ENCODE results near the gene BANK1. TPM values are rescaled to one million over a fixed set of nuclear protein-coding genes. Genes with fewer than 3 reads are reported as not detected.
A peak's percentile ranks its signal among the peaks of the same experiment; 100 is the strongest.

Gene BANK1
- total and polyA plus RNA-seq, 2 donors from 2014 or later: 1.8 to 7.4 TPM

GRCh38 chr4:101938836-101939235 is 148.3 kb downstream of the BANK1 start:
- TF ChIP-seq CTCF (IDR thresholded peaks at IDR 0.05; ENCODE audit: borderline replicate concordance, extremely low read depth, insufficient read depth): no peak

GRCh38 chr4:101941816-101942358 is 151.4 kb downstream of the BANK1 start:
- DNase-seq (no peak), FAIRE-seq (no peak)
- Histone ChIP-seq H3K27me3 (ENCODE audit: control insufficient read depth, insufficient read depth, low read length) (no peaks in the 10 kb centered on the region), H3K9me3 (ENCODE audit: control insufficient read depth in 2 of 3, insufficient read depth in 1 of 3, low read length in 3 of 3) (no peaks in the 10 kb centered on the region), H3K27ac (ENCODE audit: low read depth in 2 of 2, low read length in 2 of 2) (no peak overlapping the region), H3K9ac (ENCODE audit: low read length in 3 of 3) (no peak overlapping the region), H3K36me3 (ENCODE audit: control insufficient read depth in 2 of 3, insufficient read depth in 3 of 3, low read length in 3 of 3) (no peaks in the 10 kb centered on the region), H3K4me1 (ENCODE audit: control insufficient read depth in 2 of 3, insufficient read depth in 2 of 3, low read depth in 1 of 3, low read length in 3 of 3) (no peaks in the 10 kb centered on the region), H3K4me3 (ENCODE audit: low read length in 3 of 3) (no peak overlapping the region)
- TF ChIP-seq CTCF (IDR thresholded peaks at IDR 0.05; ENCODE audit: borderline replicate concordance, extremely low read depth, insufficient read depth): no peak
- intact Hi-C loops (cut with DNase I): no loop called here

More at GRCh38 chr4:101938836-101939235, 148.3 kb downstream of the BANK1 start:
- FAIRE-seq (no peak), DNase-seq (no peak)
- Histone ChIP-seq H3K9ac (ENCODE audit: low read length in 3 of 3) (no peak overlapping the region), H3K4me1 (ENCODE audit: control insufficient read depth in 2 of 3, insufficient read depth in 2 of 3, low read depth in 1 of 3, low read length in 3 of 3) (no peaks in the 10 kb centered on the region), H3K4me3 (ENCODE audit: low read length in 3 of 3) (no peak overlapping the region), H3K27me3 (ENCODE audit: control insufficient read depth, insufficient read depth, low read length) (no peaks in the 10 kb centered on the region), H3K9me3 (ENCODE audit: control insufficient read depth in 2 of 3, insufficient read depth in 1 of 3, low read length in 3 of 3) (no peaks in the 10 kb centered on the region), H3K36me3 (ENCODE audit: control insufficient read depth in 2 of 3, insufficient read depth in 3 of 3, low read length in 3 of 3) (no peaks in the 10 kb centered on the region), H3K27ac (ENCODE audit: low read depth in 2 of 2, low read length in 2 of 2) (no peak overlapping the region)
- intact Hi-C loops (cut with DNase I): no loop called here

- Histone ChIP-seq H3K27ac (ENCODE audit: low read depth in 2 of 2, low read length in 2 of 2) (no peak overlapping the region), H3K36me3 (ENCODE audit: control insufficient read depth in 2 of 3, insufficient read depth in 3 of 3, low read length in 3 of 3) (no peaks in the 10 kb centered on the region), H3K4me1 (ENCODE audit: control insufficient read depth in 2 of 3, insufficient read depth in 2 of 3, low read depth in 1 of 3, low read length in 3 of 3) (no peaks in the 10 kb centered on the region), H3K9ac (ENCODE audit: low read length in 3 of 3) (no peak overlapping the region), H3K4me3 (ENCODE audit: low read length in 3 of 3) (no peak overlapping the region), H3K27me3 (ENCODE audit: control insufficient read depth, insufficient read depth, low read length) (no peaks in the 10 kb centered on the region), H3K9me3 (ENCODE audit: control insufficient read depth in 2 of 3, insufficient read depth in 1 of 3, low read length in 3 of 3) (no peaks in the 10 kb centered on the region)
- TF ChIP-seq CTCF (IDR thresholded peaks at IDR 0.05; ENCODE audit: borderline replicate concordance, extremely low read depth, insufficient read depth): no peak
- FAIRE-seq (no peak), DNase-seq (no peak)
- intact Hi-C loops (cut with DNase I): no loop called here
Measured at GRCh38 chr4:101942891-101943290, 152.4 kb downstream of the BANK1 start.

GRCh38 chr4:101944649-101945048 is 154.1 kb downstream of the BANK1 start:
- Histone ChIP-seq H3K4me1 (ENCODE audit: control insufficient read depth in 2 of 3, insufficient read depth in 2 of 3, low read depth in 1 of 3, low read length in 3 of 3) (no peaks in the 10 kb centered on the region), H3K9me3 (ENCODE audit: control insufficient read depth in 2 of 3, insufficient read depth in 1 of 3, low read length in 3 of 3) (no peaks in the 10 kb centered on the region), H3K27ac (ENCODE audit: low read depth in 2 of 2, low read length in 2 of 2) (no peak overlapping the region), H3K9ac (ENCODE audit: low read length in 3 of 3) (no peak overlapping the region), H3K36me3 (ENCODE audit: control insufficient read depth in 2 of 3, insufficient read depth in 3 of 3, low read length in 3 of 3) (no peaks in the 10 kb centered on the region), H3K27me3 (ENCODE audit: control insufficient read depth, insufficient read depth, low read length) (no peaks in the 10 kb centered on the region), H3K4me3 (ENCODE audit: low read length in 3 of 3) (no peak overlapping the region)
- FAIRE-seq: no peak
- intact Hi-C loops (cut with DNase I): no loop called here
- DNase-seq: peak in 2 of 5 donors; percentile 17 to 24
- no peak for TF ChIP-seq CTCF (IDR thresholded peaks at IDR 0.05; ENCODE audit: borderline replicate concordance, extremely low read depth, insufficient read depth)
